B cell (primary cell): Measurements from ENCODE around the gene NTPCR.

Experiments used
- CTCF ChIP-seq: fragments of 200-600 bp; IDR thresholded peaks from one replicate; pipeline ENCODE4 v1.8.0; 2022; ENCODE audit warnings: antibody characterized with exemption, mild to moderate bottlenecking
- EZH2 ChIP-seq: IDR thresholded peaks from 2 replicates; pipeline ENCODE4 v1.6.1; 2012; ENCODE audit warnings: borderline replicate concordance, low read depth, mild to moderate bottlenecking, moderate library complexity, low read length; ENCODE audit not compliant: insufficient read depth, poor library complexity, severe bottlenecking

GRCh38 chr1:232952514-232953499 is 2.4 kb downstream of the NTPCR start:
- TF ChIP-seq EZH2: no peak
- peak; percentile 75 for TF ChIP-seq CTCF
